HL-60 (cell line): ENCODE measurements around the gene PROC.

Source experiments
- CTCF ChIP-seq: IDR thresholded peaks from one replicate; pipeline ENCODE4 v1.5.1; 2011; ENCODE audit warnings: low read length, control low read depth, inconsistent platforms; ENCODE audit not compliant: insufficient read depth
- GABPA ChIP-seq: IDR thresholded peaks from 2 replicates; pipeline ENCODE4 v1.6.1; 2012; ENCODE audit warnings: low read depth
- POLR2AphosphoS5 ChIP-seq: IDR thresholded peaks from 2 replicates; pipeline ENCODE4 v1.6.1; 2012; ENCODE audit warnings: low read depth

GRCh38 chr2:127416506-127417001 lies 1.7 kb upstream of the PROC start:
- TF ChIP-seq GABPA (no peak), CTCF (no peak), POLR2AphosphoS5 (no peak)
